Naive thymus-derived CD4-positive, alpha-beta T cell (primary cell): ENCODE measurements around the gene WSB1. TPM values are rescaled to one million over a fixed set of nuclear protein-coding genes. Genes with fewer than 3 reads are reported as not detected.

ENCODE experiments used
- ATAC-seq: fragments of 150-1000 bp; cut with Tn5 transposase; 2 replicates; pipeline ENCODE4 v1.10.0; 2021; ENCODE audit warnings: mild to moderate bottlenecking, moderate library complexity
- CTCF ChIA-PET: fragments of 350-600 bp; sonication (Branson Sonifier 250); formaldehyde crosslinking; loops from one replicate; lab custom pipeline; 2021; ENCODE audit warnings: antibody characterized with exemption; lab: Charles Lee
- POLR2A ChIA-PET: fragments of 350-600 bp; sonication (Branson Sonifier 250); formaldehyde crosslinking; loops from one replicate; lab custom pipeline; 2021; ENCODE audit warnings: antibody characterized with exemption, inconsistent platforms; lab: Charles Lee
- DNase-seq, 9 donors: peaks; one replicate each; pipeline versions ENCODE4 v3.0.0 to v3.0.0-alpha.2; 2020 to 2022; ENCODE audit warnings: mixed read lengths in 1 of 9
- H3K27ac ChIP-seq: one replicate; pipeline ENCODE4 v1.7.0; 2013; ENCODE audit warnings: mild to moderate bottlenecking, low read depth, low read length, moderate library complexity
- H3K27me3 ChIP-seq, 2 donors: one replicate each; pipeline ENCODE4 v1.7.0; 2013; ENCODE audit warnings: low read length in 2 of 2, mild to moderate bottlenecking in 2 of 2, moderate library complexity in 2 of 2; ENCODE audit not compliant: control insufficient read depth in 2 of 2, insufficient read depth in 2 of 2
- H3K36me3 ChIP-seq, 3 experiments: 1 replicate in 2 of 3; 2 replicates in 1 of 3; pipeline ENCODE4 v1.7.0; 2013; ENCODE audit warnings: low read length in 3 of 3, mild to moderate bottlenecking in 3 of 3, moderate library complexity in 1 of 3; ENCODE audit not compliant: insufficient read depth in 3 of 3, control insufficient read depth in 2 of 3
- H3K4me1 ChIP-seq, 2 donors: one replicate each; pipeline ENCODE4 v1.7.0; 2013; ENCODE audit warnings: low read length in 2 of 2, mild to moderate bottlenecking in 2 of 2, moderate library complexity in 1 of 2; ENCODE audit not compliant: control insufficient read depth in 2 of 2, insufficient read depth in 2 of 2
- H3K4me3 ChIP-seq: 2 replicates; pipeline ENCODE4 v1.7.0; 2013; ENCODE audit warnings: mild to moderate bottlenecking, low read length
- H3K9me3 ChIP-seq, 3 experiments: 1 replicate in 2 of 3; 2 replicates in 1 of 3; pipeline ENCODE4 v1.7.0; 2013; ENCODE audit warnings: low read length in 3 of 3; ENCODE audit not compliant: control insufficient read depth in 2 of 3
- H3K27ac Mint-ChIP-seq, 9 donors: one replicate each; pipeline ENCODE4 v1.8.0; 2020 to 2022; ENCODE audit warnings: mixed read lengths in 9 of 9, mild to moderate bottlenecking in 8 of 9, moderate library complexity in 5 of 9, inconsistent platforms in 2 of 9
- H3K27me3 Mint-ChIP-seq, 5 donors: one replicate each; pipeline ENCODE4 v1.8.0; 2021 to 2022; ENCODE audit warnings: mixed read lengths in 5 of 5, mild to moderate bottlenecking in 1 of 5
- H3K36me3 Mint-ChIP-seq, 5 donors: one replicate each; pipeline ENCODE4 v1.8.0; 2020 to 2022; ENCODE audit warnings: mixed read lengths in 5 of 5, mild to moderate bottlenecking in 3 of 5, inconsistent platforms in 1 of 5
- H3K4me1 Mint-ChIP-seq, 7 donors: one replicate each; pipeline ENCODE4 v1.8.0; 2020 to 2022; ENCODE audit warnings: mixed read lengths in 7 of 7, mild to moderate bottlenecking in 3 of 7, inconsistent platforms in 1 of 7
- H3K4me3 Mint-ChIP-seq, 10 donors: one replicate each; pipeline ENCODE4 v1.8.0; 2020 to 2022; ENCODE audit warnings: mild to moderate bottlenecking in 10 of 10, mixed read lengths in 10 of 10, moderate library complexity in 6 of 10, inconsistent platforms in 2 of 10
- H3K9me3 Mint-ChIP-seq, 11 donors: one replicate each; pipeline ENCODE4 v1.8.0; 2020 to 2022; ENCODE audit warnings: mixed read lengths in 11 of 11, mild to moderate bottlenecking in 4 of 11, inconsistent platforms in 1 of 11, moderate library complexity in 1 of 11
- intact Hi-C, 2 donors: fragments of 100-400 bp; cut with micrococcal nuclease; formaldehyde crosslinking; loops; one replicate each; pipeline ENCODE4 v1.15.1; 2023
- polyA plus RNA-seq, 2 donors: library from polyadenylated mRNA; unstranded; fragments of 300-500 nt; fragmentation: Illumina TruSeq; gene quantifications; one replicate each; pipeline ENCODE4 v1.2.3, GENCODE V29; 2021
- total RNA-seq, 6 experiments: library from RNA in 5 of 6; stranded (reverse) in 5 of 6; gene quantifications; 1 replicate in 5 of 6; 2 replicates in 1 of 6; pipeline ENCODE4 v1.2.3 and lab custom pipeline; 2021 to 2026

Gene WSB1
- total and polyA plus RNA-seq, 7 experiments from 2014 or later = 110 to 204 (median 140) TPM

DNA sequence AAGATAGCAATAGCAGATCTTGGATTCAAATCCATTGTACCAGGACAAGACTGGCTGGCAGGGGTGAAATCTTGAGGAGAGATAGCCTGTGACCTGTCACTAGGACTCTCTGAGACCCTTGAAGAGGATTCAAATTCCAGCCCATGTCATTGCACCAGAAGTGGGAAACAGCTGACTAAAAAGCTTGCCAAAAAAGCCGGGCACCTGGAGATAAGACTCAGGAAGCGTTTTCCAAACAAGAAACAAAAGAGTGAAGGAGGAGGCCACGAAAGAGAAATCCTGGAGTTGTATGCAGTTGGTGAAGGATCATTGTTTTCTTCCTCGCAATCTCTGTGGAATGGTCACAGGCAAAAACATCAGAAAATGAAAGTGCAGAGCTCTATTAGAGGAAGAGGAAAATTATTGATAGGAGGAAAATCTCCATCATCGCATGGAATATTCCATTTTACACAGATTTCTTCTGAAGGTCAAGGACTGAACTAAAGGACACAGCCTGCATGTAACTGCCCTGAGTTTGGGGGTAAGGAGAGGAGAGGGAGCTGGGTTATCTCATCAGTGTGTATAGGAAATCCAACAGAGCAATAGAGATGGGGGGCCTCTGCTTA, 9.0 kb upstream of the WSB1 start:
- H3K27ac Mint-ChIP-seq = no peak overlapping the region
- DNase-seq (no peak), ATAC-seq (no peak)
- peaks cover 0 to 4% (median 0%) of the 10 kb centered on the region in 7 donors for H3K4me1 Mint-ChIP-seq
- Histone ChIP-seq H3K9me3 (no peaks in the 10 kb centered on the region), H3K4me3 (no peak overlapping the region), H3K4me1 (no peaks in the 10 kb centered on the region), H3K27me3 (no peaks in the 10 kb centered on the region), H3K36me3 (no peaks in the 10 kb centered on the region), H3K27ac (no peak overlapping the region)
- no peak overlapping the region for H3K4me3 Mint-ChIP-seq
- H3K36me3 Mint-ChIP-seq = no peaks in the 10 kb centered on the region
- ChIA-PET POLR2A (interaction anchor here (0.7 to 1.8 kb wide), 2 partner anchors 9 to 258 kb away, joined by 3 to 7 read pairs; partner anchors contain the start of gene WSB1), CTCF (no interaction called here)
- intact Hi-C loops = no loop called here
- no peaks in the 10 kb centered on the region for H3K9me3 Mint-ChIP-seq
- H3K27me3 Mint-ChIP-seq = peaks cover 0 to 20% (median 4%) of the 10 kb centered on the region in 5 donors

DNA sequence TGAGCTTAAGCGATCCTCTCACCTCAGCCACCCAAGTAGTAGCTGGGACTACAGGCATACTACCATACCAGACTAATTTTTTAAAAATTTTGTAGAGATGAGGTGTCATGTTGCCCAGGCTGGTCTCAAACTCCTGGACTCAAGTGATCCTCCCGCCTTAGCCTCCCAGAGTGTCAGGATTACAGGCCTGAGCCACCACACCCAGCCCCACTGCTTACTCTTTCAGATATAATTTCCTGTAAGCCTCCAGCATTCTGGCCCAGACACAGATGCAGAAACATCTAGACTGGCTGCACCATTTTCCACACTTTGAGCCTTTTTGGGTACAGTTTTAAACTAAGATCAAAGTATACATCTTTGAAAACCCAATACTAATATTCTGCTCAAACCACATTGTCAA, 8.4 kb upstream of the WSB1 start:
- Histone ChIP-seq H3K9me3 (no peaks in the 10 kb centered on the region), H3K4me3 (no peak overlapping the region), H3K4me1 (no peaks in the 10 kb centered on the region), H3K36me3 (no peaks in the 10 kb centered on the region), H3K27me3 (no peaks in the 10 kb centered on the region), H3K27ac (no peak overlapping the region)
- H3K27ac Mint-ChIP-seq = no peak overlapping the region
- ChIA-PET POLR2A (interaction anchor here (0.7 to 1.8 kb wide), 2 partner anchors 8 to 257 kb away, joined by 3 to 7 read pairs; partner anchors contain the start of gene WSB1), CTCF (no interaction called here)
- H3K4me3 Mint-ChIP-seq = no peak overlapping the region
- ATAC-seq (no peak), DNase-seq (no peak)
- no peaks in the 10 kb centered on the region for H3K9me3 Mint-ChIP-seq
- H3K36me3 Mint-ChIP-seq = no peaks in the 10 kb centered on the region
- H3K4me1 Mint-ChIP-seq = peaks cover 0 to 4% (median 0%) of the 10 kb centered on the region in 7 donors
- peaks cover 0 to 20% (median 4%) of the 10 kb centered on the region in 5 donors for H3K27me3 Mint-ChIP-seq
- intact Hi-C loops = no loop called here

DNA sequence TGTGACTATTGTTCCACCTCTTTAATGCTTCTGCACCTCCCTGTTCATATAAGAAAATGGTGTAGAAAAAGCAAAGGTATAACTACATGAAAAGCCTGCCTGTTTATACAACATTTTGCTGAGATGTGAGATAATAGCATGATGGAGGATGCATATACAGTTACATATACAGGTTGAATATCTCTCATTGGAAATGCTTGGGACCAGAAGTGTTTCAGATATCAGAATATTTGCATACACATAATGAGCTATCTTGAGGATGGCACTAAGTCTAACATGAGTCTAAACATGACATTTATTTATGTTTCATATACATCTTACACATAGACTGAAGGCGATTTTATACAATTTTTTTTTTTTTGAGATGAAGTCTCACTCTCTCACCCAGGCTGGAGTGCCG, 5.7 kb upstream of the WSB1 start:
- Mint-ChIP-seq H3K4me1 (peaks cover under 1 to 6% (median 2%) of the 10 kb centered on the region in 7 donors), H3K36me3 (peaks cover 0 to 1% (median 0%) of the 10 kb centered on the region in 5 donors), H3K27ac (no peak overlapping the region), H3K27me3 (peaks cover 0 to 20% (median 4%) of the 10 kb centered on the region in 5 donors), H3K4me3 (no peak overlapping the region), H3K9me3 (no peaks in the 10 kb centered on the region)
- ATAC-seq = no peak
- intact Hi-C loops = no loop called here
- H3K27ac ChIP-seq = no peak overlapping the region
- POLR2A ChIA-PET = no interaction called here
- H3K9me3 ChIP-seq = no peaks in the 10 kb centered on the region
- CTCF ChIA-PET = no interaction called here
- no peak for DNase-seq
- no peaks in the 10 kb centered on the region for H3K36me3 ChIP-seq
- no peaks in the 10 kb centered on the region for H3K27me3 ChIP-seq
- no peak overlapping the region for H3K4me3 ChIP-seq
- H3K4me1 ChIP-seq = peaks cover under 1 to 2% of the 10 kb centered on the region in 2 donors

DNA sequence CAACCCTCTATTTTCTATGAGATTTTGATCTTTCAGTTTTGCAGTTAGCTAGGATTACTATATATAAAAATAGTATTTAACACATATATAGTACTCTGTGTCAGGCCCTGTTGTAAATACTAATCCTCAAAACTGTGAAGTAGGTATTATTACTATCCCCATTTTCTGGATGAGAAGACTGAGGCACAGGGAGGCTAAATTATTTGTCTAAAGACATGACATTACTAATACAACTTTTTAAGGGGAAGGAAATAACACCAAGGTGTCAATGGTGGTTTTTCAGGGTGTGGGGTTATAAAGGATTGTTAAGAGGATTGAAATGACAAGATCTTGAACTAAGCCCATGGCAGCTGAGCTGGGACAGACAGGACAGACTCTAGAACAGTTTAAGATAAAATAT, 4.1 kb upstream of the WSB1 start:
- Mint-ChIP-seq H3K36me3 (peaks cover 0 to 4% (median 0%) of the 10 kb centered on the region in 5 donors), H3K27me3 (peaks cover 0 to 8% (median 3%) of the 10 kb centered on the region in 5 donors), H3K9me3 (peaks cover 0 to 2% (median 0%) of the 10 kb centered on the region in 11 donors), H3K4me1 (peaks cover 2 to 15% (median 10%) of the 10 kb centered on the region in 7 donors), H3K4me3 (no peak overlapping the region), H3K27ac (peak overlapping the region in 3 of 9 donors; percentile 5 to 69 (median 8))
- DNase-seq (no peak), ATAC-seq (no peak)
- no peak overlapping the region for H3K27ac ChIP-seq
- peaks cover 0 to 7% (median 0%) of the 10 kb centered on the region in 3 experiments for H3K36me3 ChIP-seq
- no peaks in the 10 kb centered on the region for H3K9me3 ChIP-seq
- ChIA-PET POLR2A (interaction anchor here (0.7 kb wide), 1 partner anchor 44 kb away, joined by 4 read pairs; no protein-coding TSS in a partner anchor), CTCF (interaction anchor here (1.1 kb wide), 1 partner anchor 54 kb away, joined by 3 read pairs; no protein-coding TSS in a partner anchor)
- no peak overlapping the region for H3K4me3 ChIP-seq
- peaks cover 5 to 8% of the 10 kb centered on the region in 2 donors for H3K4me1 ChIP-seq
- H3K27me3 ChIP-seq = no peaks in the 10 kb centered on the region
- intact Hi-C loops = loop anchor here (5.0 to 10.0 kb wide), 4 partner anchors 167 to 605 kb away; partner anchors contain the start of genes LYRM9 (in 2 of the 2) and KSR1 (in 1 of the 2)

DNA sequence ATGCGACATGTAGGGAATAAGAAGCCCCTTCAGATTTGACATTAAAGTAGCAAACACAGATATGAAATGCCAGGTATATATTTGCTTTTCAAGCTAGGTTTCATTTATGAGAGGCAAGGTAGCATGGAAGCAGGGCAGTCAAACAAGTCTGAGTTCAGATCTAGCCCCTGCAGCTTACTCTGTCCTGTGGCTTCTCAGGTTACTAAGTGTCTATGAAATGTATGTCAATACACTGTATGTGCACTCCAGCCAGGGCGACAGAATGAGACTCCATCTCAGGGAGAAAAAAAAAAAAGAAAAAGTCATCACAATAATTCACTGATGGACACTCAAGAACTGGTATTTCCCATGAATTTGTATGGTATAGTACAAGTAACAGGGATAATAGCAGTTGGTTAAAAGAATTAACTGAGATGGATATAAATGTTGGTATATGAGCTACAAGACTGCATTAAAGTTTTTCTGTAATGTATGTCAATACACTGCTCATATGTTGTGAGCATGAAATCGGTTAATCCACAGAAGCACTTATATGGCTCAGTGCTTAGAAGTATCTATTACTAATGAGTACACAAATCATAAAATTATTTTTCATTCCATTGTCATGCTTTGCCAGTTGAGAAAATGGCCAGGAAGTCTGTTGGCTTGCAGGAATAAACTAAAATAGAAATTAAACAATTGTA, 2.9 kb upstream of the WSB1 start:
- H3K27me3 ChIP-seq = no peaks in the 10 kb centered on the region
- H3K4me3 ChIP-seq = no peak overlapping the region
- no peak for DNase-seq
- H3K36me3 ChIP-seq = peaks cover 0 to 7% (median 0%) of the 10 kb centered on the region in 3 experiments
- ChIA-PET POLR2A (no interaction called here), CTCF (no interaction called here)
- H3K9me3 ChIP-seq = no peaks in the 10 kb centered on the region
- peaks cover 7 to 12% of the 10 kb centered on the region in 2 donors for H3K4me1 ChIP-seq
- peaks cover 0 to 9% (median 0%) of the 10 kb centered on the region in 5 donors for H3K36me3 Mint-ChIP-seq
- peaks cover 9 to 26% (median 22%) of the 10 kb centered on the region in 7 donors for H3K4me1 Mint-ChIP-seq
- H3K4me3 Mint-ChIP-seq = peak overlapping the region in 1 of 10 donors; percentile 41
- H3K9me3 Mint-ChIP-seq = peaks cover 0 to 2% (median 0%) of the 10 kb centered on the region in 11 donors
- no peak for ATAC-seq
- peak overlapping the region in 2 of 9 donors; percentile 21 to 62 for H3K27ac Mint-ChIP-seq
- intact Hi-C loops = loop anchor here (5.0 to 10.0 kb wide), 4 partner anchors 166 to 604 kb away; partner anchors contain the start of genes LYRM9 (in 2 of the 2) and KSR1 (in 1 of the 2)
- H3K27ac ChIP-seq = no peak overlapping the region
- peaks cover 0 to 7% (median 0%) of the 10 kb centered on the region in 5 donors for H3K27me3 Mint-ChIP-seq

DNA sequence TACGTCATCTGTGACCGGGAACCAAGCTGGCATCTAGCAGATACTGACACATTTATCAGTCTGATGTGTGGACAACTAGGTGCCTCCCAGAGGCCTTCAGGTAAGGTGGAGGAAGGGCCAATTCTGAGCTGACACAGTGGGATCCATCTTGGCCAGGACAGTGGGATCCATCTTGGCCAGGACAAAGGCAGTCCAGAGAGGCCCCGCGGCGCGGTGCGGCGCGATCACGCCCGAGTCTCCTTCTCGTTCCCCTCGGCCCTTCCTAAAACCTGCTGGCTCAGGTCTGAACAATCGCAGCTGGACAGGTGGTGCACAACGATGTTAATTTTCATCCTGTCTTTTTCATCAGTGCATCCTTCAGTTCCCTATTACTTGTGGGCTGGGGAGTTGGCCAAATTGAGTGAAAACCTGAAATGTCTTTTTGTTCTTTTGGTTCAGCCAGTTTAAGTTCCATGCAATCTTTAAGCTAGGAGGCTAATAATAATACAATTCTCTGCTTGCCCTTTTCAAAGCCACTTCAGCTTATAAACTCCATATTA, 486 bp upstream of the WSB1 start:
- Mint-ChIP-seq H3K9me3 (peaks cover 0 to 2% (median 0%) of the 10 kb centered on the region in 11 donors), H3K36me3 (peaks cover 0 to 11% (median 0%) of the 10 kb centered on the region in 5 donors), H3K27me3 (no peaks in the 10 kb centered on the region), H3K4me3 (peak overlapping the region; percentile 90 to 100 (median 96)), H3K27ac (peak overlapping the region; percentile 94 to 100 (median 99)), H3K4me1 (peaks cover 21 to 48% (median 39%) of the 10 kb centered on the region in 7 donors)
- Histone ChIP-seq H3K27me3 (no peaks in the 10 kb centered on the region), H3K4me1 (peaks cover 17 to 30% of the 10 kb centered on the region in 2 donors), H3K36me3 (peaks cover 0 to 7% (median 0%) of the 10 kb centered on the region in 3 experiments), H3K27ac (peak overlapping the region; percentile 96), H3K9me3 (no peaks in the 10 kb centered on the region), H3K4me3 (peak overlapping the region; percentile 99)
- DNase-seq (peak in 4 of 9 donors; percentile 5 to 11 (median 8)), ATAC-seq (no peak)
- intact Hi-C loops = loop anchor here (1.0 to 10.0 kb wide), 5 partner anchors 56 to 601 kb away; partner anchors contain the start of genes LYRM9 (in 2 of the 2) and KSR1 (in 1 of the 2)
- CTCF ChIA-PET = interaction anchor here (0.7 to 1.1 kb wide), 4 partner anchors 10 to 307 kb away, joined by 3 read pairs; no protein-coding TSS in a partner anchor
- POLR2A ChIA-PET = interaction anchor here (0.6 to 4.5 kb wide), 14 partner anchors 8 to 573 kb away, joined by 3 to 23 read pairs (median 8); partner anchors contain the start of gene KSR1
